Neural cell (in vitro differentiated cells): ENCODE measurements around the gene TBL1X. TPM values are rescaled to one million over a fixed set of nuclear protein-coding genes. Genes with fewer than 3 reads are reported as not detected.

Experiments
- H2AFZ ChIP-seq: fragments of 200-600, 300-800 bp; sonication (generic), shearing (Covaris generic); 2 replicates; pipeline ENCODE4 v1.6.0; 2014; ENCODE audit warnings: low read depth, mild to moderate bottlenecking, antibody characterized with exemption, low read length, moderate library complexity
- H3F3A ChIP-seq: fragments of 200-600 bp; shearing (Covaris generic); 2 replicates; pipeline ENCODE4 v1.6.1; 2016; ENCODE audit warnings: mild to moderate bottlenecking, moderate library complexity, mixed read lengths, antibody characterized with exemption, low read length; ENCODE audit not compliant: insufficient read depth, poor library complexity, severe bottlenecking
- H3K27ac ChIP-seq: fragments of 200-600, 300-800 bp; sonication (generic), shearing (Covaris generic); 2 replicates; pipeline ENCODE4 v1.5.1; 2014; ENCODE audit warnings: mild to moderate bottlenecking, low read length, moderate library complexity
- H3K27me3 ChIP-seq: fragments of 300-800, 200-600 bp; sonication (generic), shearing (Covaris generic); 2 replicates; pipeline ENCODE4 v1.6.0; 2014; ENCODE audit warnings: mild to moderate bottlenecking, low read depth, low read length, moderate library complexity; ENCODE audit not compliant: insufficient read depth
- H3K36me3 ChIP-seq: fragments of 300-800, 200-600 bp; sonication (generic), shearing (Covaris generic); 2 replicates; pipeline ENCODE4 v1.5.1; 2014; ENCODE audit warnings: mild to moderate bottlenecking, antibody characterized with exemption, low read length, moderate library complexity; ENCODE audit not compliant: insufficient read depth
- H3K4me2 ChIP-seq: fragments of 300-800, 200-600 bp; sonication (generic), shearing (Covaris generic); 2 replicates; pipeline ENCODE4 v1.6.0; 2014; ENCODE audit warnings: mild to moderate bottlenecking, low read length
- H3K4me3 ChIP-seq: fragments of 300-800, 200-600 bp; sonication (generic), shearing (Covaris generic); 2 replicates; pipeline ENCODE4 v1.5.1; 2014; ENCODE audit warnings: mild to moderate bottlenecking, low read length, moderate library complexity
- H3K79me2 ChIP-seq: fragments of 200-600 bp; shearing (Covaris generic); replicated peaks from 2 replicates; pipeline ENCODE4 v1.6.0; 2014; ENCODE audit warnings: mild to moderate bottlenecking, low read length, moderate library complexity; ENCODE audit not compliant: insufficient read depth
- H3K9ac ChIP-seq: fragments of 300-800, 200-600 bp; sonication (generic), shearing (Covaris generic); 2 replicates; pipeline ENCODE4 v1.6.1; 2016; ENCODE audit warnings: mild to moderate bottlenecking, low read length, mixed read lengths
- H3K9me2 ChIP-seq: fragments of 200-600 bp; shearing (Covaris generic); 2 replicates; pipeline ENCODE4 v1.6.1; 2016; ENCODE audit warnings: mild to moderate bottlenecking, low read length, mixed read lengths; ENCODE audit not compliant: insufficient read depth
- H3K9me3 ChIP-seq: fragments of 200-600, 300-800 bp; sonication (generic), shearing (Covaris generic); 2 replicates; pipeline ENCODE4 v1.6.1; 2016; ENCODE audit warnings: mild to moderate bottlenecking, mixed run types, low read length, moderate library complexity, mixed read lengths
- H4K20me1 ChIP-seq: fragments of 200-600 bp; shearing (Covaris generic); 2 replicates; pipeline ENCODE4 v1.6.1; 2016; ENCODE audit warnings: mild to moderate bottlenecking, mixed run types; ENCODE audit not compliant: insufficient read depth
- CTCF ChIP-seq: fragments of 450-650 bp; IDR thresholded peaks from 2 replicates; pipeline ENCODE4 v1.5.1; 2014; ENCODE audit warnings: antibody characterized with exemption, mild to moderate bottlenecking, moderate library complexity; ENCODE audit not compliant: poor library complexity, severe bottlenecking
- EP300 ChIP-seq: fragments of 450-650 bp; conservative IDR thresholded peaks from 2 replicates; pipeline ENCODE4 v1.6.1; 2014; ENCODE audit warnings: antibody characterized with exemption, mild to moderate bottlenecking, moderate library complexity; ENCODE audit not compliant: poor library complexity, severe bottlenecking
- EZH2 ChIP-seq: fragments of 200-600, 300-800 bp; shearing (Covaris generic), sonication (generic); IDR thresholded peaks from 2 replicates; pipeline ENCODE4 v1.6.1; 2014; ENCODE audit warnings: antibody characterized with exemption, low read length, borderline replicate concordance, mild to moderate bottlenecking; ENCODE audit not compliant: insufficient read depth, poor library complexity, severe bottlenecking
- MXI1 ChIP-seq: fragments of 450-650 bp; conservative IDR thresholded peaks from 2 replicates; pipeline ENCODE4 v1.6.1; 2014; ENCODE audit warnings: antibody characterized with exemption, mild to moderate bottlenecking; ENCODE audit not compliant: poor library complexity, severe bottlenecking
- POLR2AphosphoS5 ChIP-seq: IDR thresholded peaks from 2 replicates; pipeline ENCODE4 v1.6.1; 2012
- RAD21 ChIP-seq: fragments of 450-650 bp; conservative IDR thresholded peaks from 2 replicates; pipeline ENCODE4 v1.6.1; 2014; ENCODE audit warnings: antibody characterized with exemption, mild to moderate bottlenecking, moderate library complexity
- REST ChIP-seq: IDR thresholded peaks from 2 replicates; pipeline ENCODE4 v1.6.1; 2012; ENCODE audit warnings: borderline replicate concordance
- SMC3 ChIP-seq: fragments of 450-650 bp; conservative IDR thresholded peaks from 2 replicates; pipeline ENCODE4 v1.6.1; 2014; ENCODE audit warnings: antibody characterized with exemption, mild to moderate bottlenecking, moderate library complexity; ENCODE audit not compliant: poor library complexity
- TAF1 ChIP-seq: IDR thresholded peaks from 2 replicates; pipeline ENCODE4 v1.6.1; 2012; ENCODE audit warnings: low read depth
- polyA plus RNA-seq: library from polyadenylated mRNA; depleted of rRNA; stranded (reverse); fragments of >200 nt; gene quantifications from 2 replicates; pipeline ENCODE4 v1.2.3, GENCODE V29; 2014

The TBL1X gene
- polyA plus RNA-seq, 1 donor from 2014 or later, result 2.2 TPM

GRCh38 chrX:9461087-9461486 is 3.8 kb upstream of the TBL1X start:
- H3K27me3 ChIP-seq, result no peaks in the 10 kb centered on the region

GRCh38 chrX:9462456-9462855 is 2.4 kb upstream of the TBL1X start:
- no peaks in the 10 kb centered on the region for H3K9me3 ChIP-seq
- peak overlapping the region; percentile 55 for H3K4me3 ChIP-seq
- H2AFZ ChIP-seq, result no peak overlapping the region
- no peaks in the 10 kb centered on the region for H3F3A ChIP-seq
- peaks cover 13% of the 10 kb centered on the region for H3K79me2 ChIP-seq
- no peaks in the 10 kb centered on the region for H3K27me3 ChIP-seq
- H3K4me2 ChIP-seq, result peak overlapping the region; percentile 19
- no peaks in the 10 kb centered on the region for H4K20me1 ChIP-seq
- no peaks in the 10 kb centered on the region for H3K36me3 ChIP-seq
- H3K9me2 ChIP-seq, result no peaks in the 10 kb centered on the region
- H3K9ac ChIP-seq, result peak overlapping the region; percentile 36
- H3K27ac ChIP-seq, result peak overlapping the region; percentile 73
- TF ChIP-seq EZH2 (no peak), TAF1 (no peak), RAD21 (no peak), EP300 (no peak), CTCF (no peak), REST (no peak)

More at GRCh38 chrX:9461087-9461486, 3.8 kb upstream of the TBL1X start:
- TF ChIP-seq RAD21 (no peak), MXI1 (no peak), REST (no peak), EZH2 (no peak), CTCF (no peak), EP300 (no peak), POLR2AphosphoS5 (no peak), TAF1 (no peak), SMC3 (no peak)
- Histone ChIP-seq H3K36me3 (no peaks in the 10 kb centered on the region), H3F3A (no peaks in the 10 kb centered on the region), H3K4me2 (no peak overlapping the region), H3K79me2 (no peaks in the 10 kb centered on the region), H3K9me2 (no peaks in the 10 kb centered on the region), H3K9me3 (no peaks in the 10 kb centered on the region), H3K4me3 (no peak overlapping the region), H2AFZ (no peak overlapping the region), H4K20me1 (no peaks in the 10 kb centered on the region), H3K27ac (no peak overlapping the region), H3K9ac (no peak overlapping the region)
